ENCODE results near the gene MTERF4.

GRCh38 chr2:241067501-241068135 is 34.5 kb downstream of the MTERF4 start:
- TF ChIP-seq EZH2phosphoT487 (IDR thresholded peaks at IDR 0.05; ENCODE audit: low read length) (no peak), CTCF (IDR thresholded peaks at IDR 0.05; ENCODE audit: low read length) (no peak)

Measured in MM.1S (cell line).